Activated T-helper 2 cell treated with anti-CD3 and anti-CD28 coated beads, Interferon-gamma antibody, Interleukin-2, Interleukin-4, amounts not matched to agents 10 μg/mL and 5 μg/mL and 100 μg/mL, durations not matched to agents 14 hours and 24 hours and 36 hours (primary cell): ENCODE measurements around the gene ATP8B4. TPM values are rescaled to one million over a fixed set of nuclear protein-coding genes. Genes with fewer than 3 reads are reported as not detected.

Experiments used
- DNase-seq: peaks from one replicate; pipeline ENCODE4 v3.0.0; 2021; ENCODE audit warnings: low spot score
- H3K27ac Mint-ChIP-seq: one replicate; pipeline ENCODE4 v1.8.0; 2021; ENCODE audit warnings: mixed read lengths
- H3K27me3 Mint-ChIP-seq: one replicate; pipeline ENCODE4 v1.8.0; 2021; ENCODE audit warnings: low read depth, mixed read lengths
- H3K36me3 Mint-ChIP-seq: one replicate; pipeline ENCODE4 v1.8.0; 2021; ENCODE audit warnings: low read depth, mixed read lengths
- H3K4me1 Mint-ChIP-seq: one replicate; pipeline ENCODE4 v1.8.0; 2021; ENCODE audit warnings: low read depth, mixed read lengths
- H3K4me3 Mint-ChIP-seq: one replicate; pipeline ENCODE4 v1.8.0; 2021; ENCODE audit warnings: low read depth, mild to moderate bottlenecking, moderate library complexity, mixed read lengths
- H3K9me3 Mint-ChIP-seq: one replicate; pipeline ENCODE4 v1.8.0; 2021; ENCODE audit warnings: mixed read lengths
- intact Hi-C: fragments of 100-400 bp; cut with micrococcal nuclease; formaldehyde crosslinking; loops from one replicate; pipeline ENCODE4 v1.15.1; 2023
- total RNA-seq: library from RNA; stranded (reverse); gene quantifications from 2 replicates; pipeline ENCODE4 v1.2.3, GENCODE V29; 2022

ATP8B4 gene
- total RNA-seq, 1 donor from 2014 or later, result 75.3 TPM

DNA sequence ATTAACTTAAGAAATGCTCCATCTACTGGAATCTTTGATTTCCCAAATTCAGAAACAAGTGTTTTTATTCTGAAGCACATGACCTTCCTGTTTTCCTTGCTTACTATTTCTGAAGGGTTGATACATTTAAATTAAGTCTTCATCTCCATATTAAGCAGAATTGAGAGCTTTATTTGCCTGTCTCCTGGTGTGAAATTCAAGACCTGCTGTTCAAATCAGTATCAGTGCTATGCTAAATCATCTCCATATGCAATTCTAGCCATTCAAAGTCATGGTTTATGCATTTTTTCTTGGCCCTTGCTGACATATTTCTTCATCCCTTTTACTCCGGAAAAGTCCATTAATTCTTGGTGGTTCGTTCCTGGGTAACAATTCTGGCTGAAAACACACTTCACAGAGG is 195.4 kb downstream of the ATP8B4 start:
- no peaks in the 10 kb centered on the region for H3K4me1 Mint-ChIP-seq
- no peak for DNase-seq
- H3K27ac Mint-ChIP-seq, result no peak overlapping the region
- intact Hi-C loops, result no loop called here
- H3K9me3 Mint-ChIP-seq, result no peaks in the 10 kb centered on the region
- H3K4me3 Mint-ChIP-seq, result no peak overlapping the region
- no peaks in the 10 kb centered on the region for H3K27me3 Mint-ChIP-seq
- H3K36me3 Mint-ChIP-seq, result peaks cover 67% of the 10 kb centered on the region

GRCh38 chr15:49919034-49919433 is 200.0 kb downstream of the ATP8B4 start:
- DNase-seq, result no peak
- Mint-ChIP-seq H3K4me3 (no peak overlapping the region), H3K9me3 (no peaks in the 10 kb centered on the region), H3K27ac (no peak overlapping the region), H3K4me1 (no peaks in the 10 kb centered on the region), H3K27me3 (no peaks in the 10 kb centered on the region), H3K36me3 (peaks cover 74% of the 10 kb centered on the region)
- intact Hi-C loops, result no loop called here

GRCh38 chr15:49918121-49918520 is 200.9 kb downstream of the ATP8B4 start:
- peaks cover 74% of the 10 kb centered on the region for H3K36me3 Mint-ChIP-seq
- no peaks in the 10 kb centered on the region for H3K27me3 Mint-ChIP-seq
- H3K27ac Mint-ChIP-seq, result no peak overlapping the region
- no peak overlapping the region for H3K4me3 Mint-ChIP-seq
- intact Hi-C loops, result no loop called here
- peaks cover 2% of the 10 kb centered on the region for H3K4me1 Mint-ChIP-seq
- no peaks in the 10 kb centered on the region for H3K9me3 Mint-ChIP-seq
- DNase-seq, result no peak

GRCh38 chr15:49916998-49917397 is 202.0 kb downstream of the ATP8B4 start:
- intact Hi-C loops, result no loop called here
- Mint-ChIP-seq H3K27me3 (no peaks in the 10 kb centered on the region), H3K9me3 (peaks cover 4% of the 10 kb centered on the region), H3K36me3 (peaks cover 79% of the 10 kb centered on the region), H3K4me3 (no peak overlapping the region), H3K4me1 (peaks cover 2% of the 10 kb centered on the region), H3K27ac (no peak overlapping the region)
- DNase-seq, result no peak

GRCh38 chr15:49915822-49916221 is 203.2 kb downstream of the ATP8B4 start:
- H3K4me3 Mint-ChIP-seq, result no peak overlapping the region
- peaks cover 7% of the 10 kb centered on the region for H3K4me1 Mint-ChIP-seq
- H3K27me3 Mint-ChIP-seq, result no peaks in the 10 kb centered on the region
- no peak overlapping the region for H3K27ac Mint-ChIP-seq
- intact Hi-C loops, result no loop called here
- DNase-seq, result no peak
- peaks cover 82% of the 10 kb centered on the region for H3K36me3 Mint-ChIP-seq
- H3K9me3 Mint-ChIP-seq, result peaks cover 16% of the 10 kb centered on the region

GRCh38 chr15:49908933-49909295 is 210.1 kb downstream of the ATP8B4 start:
- intact Hi-C loops, result no loop called here
- DNase-seq, result no peak
- Mint-ChIP-seq H3K27ac (no peak overlapping the region), H3K4me3 (no peak overlapping the region), H3K4me1 (peaks cover 7% of the 10 kb centered on the region), H3K9me3 (peaks cover 26% of the 10 kb centered on the region), H3K36me3 (peaks cover 85% of the 10 kb centered on the region), H3K27me3 (no peaks in the 10 kb centered on the region)

- intact Hi-C loops, result no loop called here
- no peak overlapping the region for H3K27ac Mint-ChIP-seq
- peaks cover 82% of the 10 kb centered on the region for H3K36me3 Mint-ChIP-seq
- H3K9me3 Mint-ChIP-seq, result peaks cover 26% of the 10 kb centered on the region
- no peak overlapping the region for H3K4me3 Mint-ChIP-seq
- no peak for DNase-seq
- H3K4me1 Mint-ChIP-seq, result peaks cover 7% of the 10 kb centered on the region
- no peaks in the 10 kb centered on the region for H3K27me3 Mint-ChIP-seq
These were observed 210.6 kb downstream of the ATP8B4 start for GRCh38 chr15:49908236-49908932.

DNA sequence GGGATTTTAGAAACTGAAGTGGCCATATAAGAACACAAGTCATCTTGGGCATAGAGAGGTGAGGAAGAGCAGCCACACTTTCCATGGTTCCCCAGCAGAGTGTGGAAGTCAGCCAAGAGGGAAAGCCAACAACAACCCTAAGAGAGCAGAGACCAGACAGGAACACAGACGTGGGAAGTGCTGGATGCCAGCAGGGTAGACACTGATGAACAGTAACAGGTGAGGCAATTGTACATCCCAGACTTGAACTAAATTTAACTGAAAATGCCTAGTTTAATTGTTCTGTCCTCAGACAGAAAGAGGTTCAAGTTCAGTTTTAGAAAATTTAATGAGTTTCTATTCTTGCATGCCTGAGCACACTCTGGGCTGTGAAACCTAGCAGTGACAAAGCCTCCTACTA is 212.1 kb downstream of the ATP8B4 start:
- intact Hi-C loops, result no loop called here
- DNase-seq, result no peak
- no peak overlapping the region for H3K4me3 Mint-ChIP-seq
- peaks cover 8% of the 10 kb centered on the region for H3K4me1 Mint-ChIP-seq
- H3K27ac Mint-ChIP-seq, result peak overlapping the region; percentile 15
- no peaks in the 10 kb centered on the region for H3K27me3 Mint-ChIP-seq
- peaks cover 22% of the 10 kb centered on the region for H3K9me3 Mint-ChIP-seq
- H3K36me3 Mint-ChIP-seq, result peaks cover 72% of the 10 kb centered on the region

GRCh38 chr15:49905221-49905620 is 213.8 kb downstream of the ATP8B4 start:
- no peak overlapping the region for H3K27ac Mint-ChIP-seq
- DNase-seq, result no peak
- H3K9me3 Mint-ChIP-seq, result peaks cover 4% of the 10 kb centered on the region
- H3K27me3 Mint-ChIP-seq, result no peaks in the 10 kb centered on the region
- intact Hi-C loops, result no loop called here
- no peak overlapping the region for H3K4me3 Mint-ChIP-seq
- H3K36me3 Mint-ChIP-seq, result peaks cover 63% of the 10 kb centered on the region
- peaks cover 3% of the 10 kb centered on the region for H3K4me1 Mint-ChIP-seq

DNA sequence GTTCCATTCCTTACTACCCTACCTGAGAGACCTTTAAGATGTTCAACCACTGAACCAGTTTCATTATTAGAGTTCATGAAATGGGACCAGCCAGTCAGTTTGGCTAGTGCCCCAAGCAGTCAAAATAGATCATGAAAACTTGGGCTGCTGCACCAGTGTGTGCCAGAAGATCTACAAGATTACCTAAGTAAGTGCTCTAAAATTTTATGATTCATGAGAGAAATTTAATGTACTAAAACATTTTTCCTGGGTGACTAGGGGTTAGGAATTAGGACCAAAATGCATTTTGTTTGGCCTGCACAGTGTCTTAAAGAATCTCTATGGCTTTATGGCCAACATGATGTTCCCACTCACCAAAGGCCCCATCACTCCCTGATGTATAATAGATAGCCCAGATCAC is 214.7 kb downstream of the ATP8B4 start:
- intact Hi-C loops, result no loop called here
- Mint-ChIP-seq H3K36me3 (peaks cover 63% of the 10 kb centered on the region), H3K9me3 (no peaks in the 10 kb centered on the region), H3K4me3 (no peak overlapping the region), H3K4me1 (peaks cover 5% of the 10 kb centered on the region), H3K27me3 (no peaks in the 10 kb centered on the region), H3K27ac (no peak overlapping the region)
- no peak for DNase-seq

DNA sequence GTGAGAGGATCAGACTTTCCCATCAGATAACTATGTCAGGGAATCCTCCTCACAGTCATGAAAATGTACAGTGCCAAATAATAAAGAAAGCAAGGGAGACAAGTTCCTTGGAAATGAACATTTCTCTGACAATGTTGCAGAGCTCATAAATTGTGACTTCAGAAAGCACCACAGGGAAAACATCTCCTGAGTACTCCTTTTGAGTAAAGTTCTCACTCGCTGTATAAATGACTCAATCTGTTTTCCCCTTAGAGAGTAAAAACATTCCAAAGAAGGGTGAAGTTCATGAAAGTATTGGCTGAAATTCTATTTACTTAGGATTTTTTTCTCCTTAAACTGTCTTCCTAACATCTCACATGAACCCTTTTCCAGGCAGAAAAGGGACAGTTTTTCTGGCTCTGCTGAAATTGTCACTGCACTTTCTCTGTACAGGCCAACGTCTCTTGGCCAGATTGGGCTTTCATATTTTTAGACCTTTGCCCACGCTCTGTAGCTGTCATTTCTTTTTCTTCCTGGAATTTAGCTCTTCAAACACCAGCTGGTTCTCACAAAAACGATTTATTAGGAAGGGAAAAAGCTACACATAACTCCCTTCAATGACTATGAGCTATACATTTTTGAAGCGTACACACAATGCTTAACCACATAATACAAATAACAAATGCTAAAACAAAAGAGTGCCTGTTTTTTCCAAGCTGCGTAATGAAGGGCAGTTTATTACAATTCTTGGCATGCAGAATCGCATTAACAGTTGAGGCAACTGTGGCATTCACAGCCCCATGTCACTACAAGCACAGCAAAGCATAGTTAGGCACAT is 216.1 kb downstream of the ATP8B4 start:
- peaks cover 9% of the 10 kb centered on the region for H3K4me1 Mint-ChIP-seq
- no peak overlapping the region for H3K4me3 Mint-ChIP-seq
- no peaks in the 10 kb centered on the region for H3K27me3 Mint-ChIP-seq
- DNase-seq, result no peak
- H3K27ac Mint-ChIP-seq, result no peak overlapping the region
- no peaks in the 10 kb centered on the region for H3K9me3 Mint-ChIP-seq
- intact Hi-C loops, result no loop called here
- H3K36me3 Mint-ChIP-seq, result peaks cover 63% of the 10 kb centered on the region

DNA sequence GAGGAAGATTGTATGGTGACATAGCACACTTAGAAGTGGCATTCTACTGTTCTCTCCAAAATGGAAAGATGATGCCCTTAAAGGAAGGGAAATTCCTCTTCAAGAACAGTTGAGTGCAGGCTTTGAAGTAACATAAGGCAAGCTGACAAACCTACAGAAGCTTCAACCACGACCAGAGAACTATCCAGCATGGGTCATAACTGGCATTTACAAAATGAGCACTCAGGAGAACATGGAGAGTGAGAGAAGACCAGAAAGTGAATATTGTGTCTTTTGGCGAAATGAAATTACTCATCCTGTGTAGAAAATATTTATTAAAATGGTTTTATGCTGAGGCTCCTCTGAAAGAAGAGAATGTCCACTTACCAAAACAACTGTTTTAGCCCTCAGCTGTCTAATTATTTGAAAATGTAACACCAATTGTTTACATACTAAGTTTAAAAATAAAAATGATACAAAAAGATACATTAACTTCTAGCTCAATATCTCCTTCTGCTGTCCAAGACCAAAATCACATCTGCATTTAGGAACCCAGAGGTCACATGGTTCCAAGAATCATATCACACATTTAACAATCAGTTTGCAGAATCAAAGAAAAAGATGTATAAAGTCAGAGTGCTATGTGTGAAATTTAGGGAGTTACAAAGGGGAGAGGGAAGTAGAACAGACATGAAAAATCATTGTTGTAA is 216.9 kb downstream of the ATP8B4 start:
- intact Hi-C loops, result no loop called here
- no peak overlapping the region for H3K27ac Mint-ChIP-seq
- H3K4me3 Mint-ChIP-seq, result no peak overlapping the region
- H3K4me1 Mint-ChIP-seq, result peaks cover 9% of the 10 kb centered on the region
- DNase-seq, result no peak
- no peaks in the 10 kb centered on the region for H3K9me3 Mint-ChIP-seq
- peaks cover 67% of the 10 kb centered on the region for H3K36me3 Mint-ChIP-seq
- no peaks in the 10 kb centered on the region for H3K27me3 Mint-ChIP-seq

GRCh38 chr15:49901321-49901720 is 217.7 kb downstream of the ATP8B4 start:
- H3K9me3 Mint-ChIP-seq, result no peaks in the 10 kb centered on the region
- H3K4me1 Mint-ChIP-seq, result peaks cover 9% of the 10 kb centered on the region
- H3K27ac Mint-ChIP-seq, result no peak overlapping the region
- H3K27me3 Mint-ChIP-seq, result no peaks in the 10 kb centered on the region
- peaks cover 65% of the 10 kb centered on the region for H3K36me3 Mint-ChIP-seq
- H3K4me3 Mint-ChIP-seq, result no peak overlapping the region
- no peak for DNase-seq
- intact Hi-C loops, result no loop called here
